Activated T-helper 2 cell treated with anti-CD3 and anti-CD28 coated beads, Interferon-gamma antibody, Interleukin-2, Interleukin-4, amounts not matched to agents 10 μg/mL and 5 μg/mL and 100 μg/mL, durations not matched to agents 14 hours and 24 hours and 36 hours (primary cell): Measurements from ENCODE around the gene HOXA5. TPM values are rescaled to one million over a fixed set of nuclear protein-coding genes. Genes with fewer than 3 reads are reported as not detected.

Experiments used
- DNase-seq: peaks from one replicate; pipeline ENCODE4 v3.0.0; 2021; ENCODE audit warnings: low spot score
- H3K27ac Mint-ChIP-seq: one replicate; pipeline ENCODE4 v1.8.0; 2021; ENCODE audit warnings: mixed read lengths
- H3K27me3 Mint-ChIP-seq: one replicate; pipeline ENCODE4 v1.8.0; 2021; ENCODE audit warnings: low read depth, mixed read lengths
- H3K36me3 Mint-ChIP-seq: one replicate; pipeline ENCODE4 v1.8.0; 2021; ENCODE audit warnings: low read depth, mixed read lengths
- H3K4me1 Mint-ChIP-seq: one replicate; pipeline ENCODE4 v1.8.0; 2021; ENCODE audit warnings: low read depth, mixed read lengths
- H3K4me3 Mint-ChIP-seq: one replicate; pipeline ENCODE4 v1.8.0; 2021; ENCODE audit warnings: low read depth, mild to moderate bottlenecking, moderate library complexity, mixed read lengths
- H3K9me3 Mint-ChIP-seq: one replicate; pipeline ENCODE4 v1.8.0; 2021; ENCODE audit warnings: mixed read lengths
- intact Hi-C: fragments of 100-400 bp; cut with micrococcal nuclease; formaldehyde crosslinking; loops from one replicate; pipeline ENCODE4 v1.15.1; 2023
- total RNA-seq: library from RNA; stranded (reverse); gene quantifications from 2 replicates; pipeline ENCODE4 v1.2.3, GENCODE V29; 2022

The HOXA5 gene
- total RNA-seq, 1 donor from 2014 or later, result not detected

- DNase-seq, result no peak
- Mint-ChIP-seq H3K36me3 (no peaks in the 10 kb centered on the region), H3K27ac (no peak overlapping the region), H3K4me3 (no peak overlapping the region), H3K9me3 (no peaks in the 10 kb centered on the region), H3K27me3 (peaks cover 29% of the 10 kb centered on the region), H3K4me1 (no peaks in the 10 kb centered on the region)
- intact Hi-C loops, result no loop called here
Observed at GRCh38 chr7:27141923-27142579, 1.4 kb downstream of the HOXA5 start.

GRCh38 chr7:27141137-27141922, 2.2 kb downstream of the HOXA5 start:
- Mint-ChIP-seq H3K36me3 (no peaks in the 10 kb centered on the region), H3K4me1 (no peaks in the 10 kb centered on the region), H3K4me3 (no peak overlapping the region), H3K27ac (no peak overlapping the region), H3K9me3 (no peaks in the 10 kb centered on the region), H3K27me3 (peaks cover 29% of the 10 kb centered on the region)
- DNase-seq, result no peak
- intact Hi-C loops, result no loop called here

- Mint-ChIP-seq H3K27ac (no peak overlapping the region), H3K4me1 (no peaks in the 10 kb centered on the region), H3K4me3 (no peak overlapping the region), H3K9me3 (no peaks in the 10 kb centered on the region), H3K27me3 (peaks cover 32% of the 10 kb centered on the region), H3K36me3 (no peaks in the 10 kb centered on the region)
- intact Hi-C loops, result no loop called here
- DNase-seq, result no peak
Observed at GRCh38 chr7:27140126-27140857, 3.2 kb downstream of the HOXA5 start.

- H3K27me3 Mint-ChIP-seq, result peaks cover 39% of the 10 kb centered on the region
Observed at GRCh38 chr7:27139334-27140125, 4.0 kb downstream of the HOXA5 start.

GRCh38 chr7:27138985-27139333, 4.5 kb downstream of the HOXA5 start:
- Mint-ChIP-seq H3K36me3 (no peaks in the 10 kb centered on the region), H3K4me3 (no peak overlapping the region), H3K9me3 (no peaks in the 10 kb centered on the region), H3K27ac (no peak overlapping the region), H3K4me1 (peaks cover 12% of the 10 kb centered on the region), H3K27me3 (peaks cover 42% of the 10 kb centered on the region)
- DNase-seq, result no peak
- intact Hi-C loops, result no loop called here

More at GRCh38 chr7:27139334-27140125, 4.0 kb downstream of the HOXA5 start:
- H3K9me3 Mint-ChIP-seq, result no peaks in the 10 kb centered on the region
- no peak overlapping the region for H3K27ac Mint-ChIP-seq
- H3K36me3 Mint-ChIP-seq, result no peaks in the 10 kb centered on the region
- DNase-seq, result no peak
- peaks cover 7% of the 10 kb centered on the region for H3K4me1 Mint-ChIP-seq
- intact Hi-C loops, result no loop called here
- H3K4me3 Mint-ChIP-seq, result no peak overlapping the region

- no peak for DNase-seq
- intact Hi-C loops, result no loop called here
- H3K9me3 Mint-ChIP-seq, result no peaks in the 10 kb centered on the region
- no peak overlapping the region for H3K27ac Mint-ChIP-seq
- H3K27me3 Mint-ChIP-seq, result peaks cover 46% of the 10 kb centered on the region
- H3K4me1 Mint-ChIP-seq, result peaks cover 14% of the 10 kb centered on the region
- H3K4me3 Mint-ChIP-seq, result no peak overlapping the region
- H3K36me3 Mint-ChIP-seq, result no peaks in the 10 kb centered on the region
Observed at GRCh38 chr7:27138472-27138871, 5.0 kb downstream of the HOXA5 start.

- Mint-ChIP-seq H3K4me3 (no peak overlapping the region), H3K36me3 (no peaks in the 10 kb centered on the region), H3K4me1 (peaks cover 14% of the 10 kb centered on the region), H3K27ac (no peak overlapping the region), H3K27me3 (peaks cover 51% of the 10 kb centered on the region), H3K9me3 (no peaks in the 10 kb centered on the region)
- intact Hi-C loops, result no loop called here
- no peak for DNase-seq
Observed at GRCh38 chr7:27137640-27138315, 5.7 kb downstream of the HOXA5 start.

- DNase-seq, result no peak
- H3K4me3 Mint-ChIP-seq, result no peak overlapping the region
- no peak overlapping the region for H3K27ac Mint-ChIP-seq
- H3K36me3 Mint-ChIP-seq, result no peaks in the 10 kb centered on the region
- peaks cover 14% of the 10 kb centered on the region for H3K4me1 Mint-ChIP-seq
- intact Hi-C loops, result loop anchor here (5.0 kb wide), 1 partner anchor 37 kb away; the partner anchor contains the start of gene HOXA1
- H3K27me3 Mint-ChIP-seq, result peaks cover 60% of the 10 kb centered on the region
- H3K9me3 Mint-ChIP-seq, result no peaks in the 10 kb centered on the region
Observed at GRCh38 chr7:27134392-27134791, 9.1 kb downstream of the HOXA5 start.

- Mint-ChIP-seq H3K9me3 (no peaks in the 10 kb centered on the region), H3K27ac (no peak overlapping the region), H3K4me1 (peaks cover 14% of the 10 kb centered on the region), H3K36me3 (no peaks in the 10 kb centered on the region), H3K4me3 (no peak overlapping the region), H3K27me3 (peaks cover 65% of the 10 kb centered on the region)
- intact Hi-C loops, result loop anchor here (5.0 kb wide), 1 partner anchor 36 kb away; the partner anchor contains the start of gene HOXA1
- DNase-seq, result no peak
Observed at GRCh38 chr7:27133409-27134231, 9.9 kb downstream of the HOXA5 start.

- Mint-ChIP-seq H3K27ac (no peak overlapping the region), H3K4me3 (no peak overlapping the region), H3K27me3 (peaks cover 63% of the 10 kb centered on the region), H3K36me3 (no peaks in the 10 kb centered on the region), H3K9me3 (no peaks in the 10 kb centered on the region), H3K4me1 (peaks cover 14% of the 10 kb centered on the region)
- DNase-seq, result no peak
- intact Hi-C loops, result loop anchor here (5.0 kb wide), 1 partner anchor 36 kb away; the partner anchor contains the start of gene HOXA1
Observed at GRCh38 chr7:27132978-27133377, 10.5 kb downstream of the HOXA5 start.

- Mint-ChIP-seq H3K27ac (no peak overlapping the region), H3K4me1 (peaks cover 14% of the 10 kb centered on the region), H3K4me3 (no peak overlapping the region), H3K36me3 (no peaks in the 10 kb centered on the region), H3K27me3 (peaks cover 62% of the 10 kb centered on the region), H3K9me3 (no peaks in the 10 kb centered on the region)
- intact Hi-C loops, result loop anchor here (5.0 kb wide), 1 partner anchor 35 kb away; the partner anchor contains the start of gene HOXA1
- no peak for DNase-seq
Observed at GRCh38 chr7:27132214-27132613, 11.3 kb downstream of the HOXA5 start.
